SU-DHL-6 (cell line): ENCODE results near the gene RALB.

ENCODE experiments used
- CTCF ChIP-seq: fragments of 200-600 bp; sonication (generic); IDR thresholded peaks from one replicate; pipeline ENCODE4 v1.5.1; 2017; ENCODE audit warnings: antibody characterized with exemption, mild to moderate bottlenecking, low read length, moderate library complexity; ENCODE audit not compliant: insufficient read depth, poor library complexity, severe bottlenecking
- EZH2phosphoT487 ChIP-seq: fragments of 200-600 bp; sonication (generic), shearing (Covaris generic); conservative IDR thresholded peaks from 2 replicates; pipeline ENCODE4 v1.6.1; 2018; ENCODE audit warnings: mild to moderate bottlenecking, antibody characterized with exemption, low read length, moderate library complexity, mixed read lengths

GRCh38 chr2:120261387-120262006, 8.8 kb downstream of the RALB start:
- TF ChIP-seq CTCF (no peak), EZH2phosphoT487 (no peak)
